ENCODE data around the gene HIF1A.
A peak's percentile ranks its signal among the peaks of the same experiment; 100 is the strongest.

Gene HIF1A

DNA sequence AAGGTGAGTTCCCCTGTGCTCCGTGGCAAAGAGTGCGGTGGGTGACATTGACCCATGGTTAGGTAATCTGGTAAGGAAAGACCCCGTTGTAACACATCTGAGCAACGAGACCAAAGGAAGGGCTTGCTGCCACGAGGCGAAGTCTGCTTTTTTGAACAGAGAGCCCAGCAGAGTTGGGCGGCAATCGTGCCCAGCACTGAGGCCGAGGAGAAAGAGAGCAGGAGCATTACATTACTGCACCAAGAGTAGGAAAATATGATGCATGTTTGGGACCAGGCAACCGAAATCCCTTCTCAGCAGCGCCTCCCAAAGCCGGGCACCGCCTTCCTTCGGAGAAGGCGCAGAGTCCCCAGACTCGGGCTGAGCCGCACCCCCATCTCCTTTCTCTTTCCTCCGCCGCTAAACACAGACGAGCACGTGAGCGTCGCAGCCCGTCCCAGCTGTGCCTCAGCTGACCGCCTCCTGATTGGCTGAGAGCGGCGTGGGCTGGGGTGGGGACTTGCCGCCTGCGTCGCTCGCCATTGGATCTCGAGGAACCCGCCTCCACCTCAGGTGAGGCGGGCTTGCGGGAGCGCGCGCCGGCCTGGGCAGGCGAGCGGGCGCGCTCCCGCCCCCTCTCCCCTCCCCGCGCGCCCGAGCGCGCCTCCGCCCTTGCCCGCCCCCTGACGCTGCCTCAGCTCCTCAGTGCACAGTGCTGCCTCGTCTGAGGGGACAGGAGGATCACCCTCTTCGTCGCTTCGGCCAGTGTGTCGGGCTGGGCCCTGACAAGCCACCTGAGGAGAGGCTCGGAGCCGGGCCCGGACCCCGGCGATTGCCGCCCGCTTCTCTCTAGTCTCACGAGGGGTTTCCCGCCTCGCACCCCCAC, at the start of gene HIF1A:
HIF1A (plus strand) TSS at position 684 of the 865 bp plus-strand sequence. CDS start 292 bp downstream, outside the sequence.
- peak within 1 kb of the TSS; percentile 90 for H3K4me3 ChIP-seq (ENCODE audit: low read depth, low read length)
- no peak for TF ChIP-seq CTCF (IDR thresholded peaks at IDR 0.05; ENCODE audit: low read depth, low read length)

- TF ChIP-seq CTCF (IDR thresholded peaks at IDR 0.05; ENCODE audit: low read depth, low read length) = no peak
- H3K4me3 ChIP-seq (ENCODE audit: low read depth, low read length) = no peak overlapping the region
These were observed 48.8 kb upstream of the HIF1A start for GRCh38 chr14:61646366-61647116.

DNA sequence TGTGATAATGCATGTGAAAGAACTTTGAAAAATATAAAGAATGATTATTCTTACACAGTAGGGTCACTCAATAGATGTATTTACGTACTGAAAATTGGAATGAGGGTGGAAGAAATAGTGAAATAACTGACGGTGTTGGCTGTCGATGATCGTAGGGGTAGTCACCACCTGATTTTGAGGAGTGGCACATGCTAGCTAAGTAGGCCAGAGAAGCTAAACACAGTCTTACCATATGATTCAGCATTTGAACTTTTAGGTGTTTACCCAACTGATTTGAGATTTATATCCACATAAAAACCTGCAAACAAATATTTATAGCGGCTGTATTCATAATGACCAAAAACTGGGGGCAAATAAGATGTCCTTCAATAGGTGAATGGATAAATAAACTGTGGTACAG, 47.6 kb upstream of the HIF1A start:
- H3K4me3 ChIP-seq (ENCODE audit: low read depth, low read length) = no peak overlapping the region
- no peak for TF ChIP-seq CTCF (IDR thresholded peaks at IDR 0.05; ENCODE audit: low read depth, low read length)

DNA sequence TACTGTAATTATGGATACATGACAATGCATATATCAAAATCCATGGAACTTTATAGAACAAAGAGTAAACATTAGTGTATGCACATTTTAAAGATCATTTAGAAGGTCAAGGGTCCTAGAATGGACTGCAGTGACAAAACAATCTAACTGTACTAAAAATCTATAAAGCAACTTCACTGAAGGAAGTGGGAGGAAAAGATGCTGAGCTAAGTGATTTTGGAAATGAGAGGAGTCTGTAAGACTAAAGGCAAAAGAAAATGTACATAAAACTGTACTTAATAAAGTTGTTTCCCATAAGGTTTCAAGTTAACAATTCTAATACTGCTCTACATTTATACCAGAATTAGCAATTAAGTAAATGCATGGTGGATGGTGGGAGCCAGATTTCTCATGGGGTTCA, 46.9 kb upstream of the HIF1A start:
- no peak for TF ChIP-seq CTCF (IDR thresholded peaks at IDR 0.05; ENCODE audit: low read depth, low read length)
- H3K4me3 ChIP-seq (ENCODE audit: low read depth, low read length) = no peak overlapping the region

DNA sequence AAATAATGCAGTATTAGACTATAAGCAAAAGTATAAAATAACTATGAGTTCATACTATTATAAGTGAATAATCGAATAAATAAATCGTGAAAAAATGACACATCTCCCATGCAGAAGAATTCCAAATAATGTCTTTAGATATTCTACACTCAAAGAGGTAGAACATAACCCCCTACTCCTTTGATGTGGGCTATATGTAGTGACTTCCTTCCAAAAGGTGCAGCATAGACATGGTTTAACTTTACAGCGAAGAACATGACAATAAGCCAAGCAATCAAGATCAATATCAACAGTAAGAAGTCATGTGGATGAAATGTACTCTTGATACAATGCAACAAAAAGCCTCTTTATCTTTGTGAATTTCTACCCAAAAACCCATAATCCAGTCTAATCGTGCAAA, 46.0 kb upstream of the HIF1A start:
- no peak overlapping the region for H3K4me3 ChIP-seq (ENCODE audit: low read depth, low read length)
- no peak for TF ChIP-seq CTCF (IDR thresholded peaks at IDR 0.05; ENCODE audit: low read depth, low read length)

DNA sequence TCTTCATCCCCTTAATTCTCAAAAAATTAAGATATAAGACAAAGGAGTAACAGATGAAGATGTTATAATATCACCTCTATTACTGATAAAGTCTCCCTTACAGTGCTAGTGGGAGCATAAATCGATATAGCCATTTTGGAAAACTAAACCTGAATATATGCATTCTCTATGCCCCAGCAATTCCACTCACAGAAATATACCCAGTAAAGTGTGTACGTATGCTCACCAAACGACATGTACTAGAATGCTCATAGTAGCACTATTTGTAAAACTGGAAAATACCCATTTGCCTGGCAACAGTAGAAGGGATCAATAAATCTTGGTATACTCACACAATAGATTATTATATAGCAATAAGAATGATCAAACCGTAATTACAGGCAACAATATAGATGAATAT, 44.0 kb upstream of the HIF1A start:
- H3K4me3 ChIP-seq (ENCODE audit: low read depth, low read length) = no peak overlapping the region
- TF ChIP-seq CTCF (IDR thresholded peaks at IDR 0.05; ENCODE audit: low read depth, low read length) = no peak
